Neural progenitor cell (in vitro differentiated cells): ENCODE measurements around the gene PRDM16. TPM values are rescaled to one million over a fixed set of nuclear protein-coding genes. Genes with fewer than 3 reads are reported as not detected.

Source experiments
- DNase-seq: peaks from one replicate; pipeline ENCODE4 v3.0.0-alpha.2; 2016; ENCODE audit warnings: low spot score
- H2AFZ ChIP-seq: fragments of 200-600 bp; sonication (generic); replicated peaks from 2 replicates; pipeline ENCODE4 v1.6.1; 2016; ENCODE audit warnings: antibody characterized with exemption
- H3F3A ChIP-seq: fragments of 200-600 bp; sonication (generic); 2 replicates; pipeline ENCODE4 v1.6.1; 2016; ENCODE audit warnings: antibody characterized with exemption, low read depth
- H3K27ac ChIP-seq: fragments of 200-600 bp; sonication (generic); 2 replicates; pipeline ENCODE4 v1.5.1; 2016; ENCODE audit warnings: mild to moderate bottlenecking
- H3K27me3 ChIP-seq: fragments of 200-600 bp; sonication (generic); 2 replicates; pipeline ENCODE4 v1.6.1; 2016; ENCODE audit warnings: mild to moderate bottlenecking, moderate library complexity
- H3K36me3 ChIP-seq: fragments of 200-600 bp; sonication (generic); 2 replicates; pipeline ENCODE4 v1.5.1; 2016
- H3K4me1 ChIP-seq: fragments of 200-600 bp; sonication (generic); 2 replicates; pipeline ENCODE4 v1.6.1; 2016; ENCODE audit warnings: mixed run types
- H3K4me2 ChIP-seq: fragments of 200-600 bp; sonication (generic); 2 replicates; pipeline ENCODE4 v1.6.1; 2016
- H3K4me3 ChIP-seq: fragments of 200-600 bp; sonication (generic); 2 replicates; pipeline ENCODE4 v1.5.1; 2016
- H3K79me2 ChIP-seq: fragments of 200-600 bp; sonication (generic); 2 replicates; pipeline ENCODE4 v1.6.1; 2016; ENCODE audit warnings: low read depth
- H3K9ac ChIP-seq: fragments of 200-600 bp; sonication (generic); 2 replicates; pipeline ENCODE4 v1.6.1; 2016
- H3K9me3 ChIP-seq: fragments of 200-600 bp; sonication (generic); 2 replicates; pipeline ENCODE4 v1.5.1; 2016; ENCODE audit warnings: low read depth
- H4K20me1 ChIP-seq: fragments of 200-600 bp; sonication (generic); 2 replicates; pipeline ENCODE4 v1.6.1; 2016; ENCODE audit warnings: low read depth
- H3K27ac Mint-ChIP-seq: 3 replicates; pipeline ENCODE4 v1.8.0; 2021; ENCODE audit warnings: mixed read lengths
- H3K27me3 Mint-ChIP-seq: 2 replicates; pipeline ENCODE4 v1.8.0; 2022; ENCODE audit warnings: low read depth, mild to moderate bottlenecking, inconsistent platforms, moderate library complexity, mixed read lengths; ENCODE audit not compliant: insufficient read depth
- H3K36me3 Mint-ChIP-seq: 3 replicates; pipeline ENCODE4 v1.8.0; 2021; ENCODE audit warnings: mixed read lengths
- H3K4me1 Mint-ChIP-seq: 3 replicates; pipeline ENCODE4 v1.8.0; 2021; ENCODE audit warnings: mixed read lengths
- H3K4me3 Mint-ChIP-seq: 3 replicates; pipeline ENCODE4 v1.8.0; 2021; ENCODE audit warnings: mild to moderate bottlenecking, moderate library complexity, mixed read lengths
- H3K9me3 Mint-ChIP-seq: 3 replicates; pipeline ENCODE4 v1.8.0; 2020; ENCODE audit warnings: mixed read lengths
- CTCF ChIP-seq: fragments of 200-600 bp; sonication (generic); IDR thresholded peaks from 2 replicates; pipeline ENCODE4 v1.5.1; 2017; ENCODE audit warnings: antibody characterized with exemption, mild to moderate bottlenecking
- EZH2 ChIP-seq: fragments of 200-600 bp; sonication (generic); IDR thresholded peaks from 2 replicates; pipeline ENCODE4 v1.6.1; 2017; ENCODE audit warnings: antibody characterized with exemption, mild to moderate bottlenecking, moderate library complexity
- EZH2phosphoT487 ChIP-seq: fragments of 200-600 bp; sonication (generic); IDR thresholded peaks from 2 replicates; pipeline ENCODE4 v1.6.1; 2017; ENCODE audit warnings: antibody characterized with exemption
- total RNA-seq: library from RNA; depleted of rRNA; stranded (reverse); fragments of >200 nt; gene quantifications from 2 replicates; pipeline ENCODE4 v1.2.3, GENCODE V29; 2015; ENCODE audit warnings: low replicate concordance

The PRDM16 gene
- total RNA-seq, 1 donor from 2014 or later = 1.9 TPM

GRCh38 chr1:3349968-3350299 lies 280.9 kb downstream of the PRDM16 start:
- Histone ChIP-seq H3K4me3 (no peak overlapping the region), H4K20me1 (no peaks in the 10 kb centered on the region), H3K79me2 (no peaks in the 10 kb centered on the region), H3K36me3 (no peaks in the 10 kb centered on the region), H3K4me2 (no peak overlapping the region), H3K9me3 (no peaks in the 10 kb centered on the region), H3K9ac (no peak overlapping the region), H3K4me1 (peaks cover 39% of the 10 kb centered on the region), H3K27me3 (no peaks in the 10 kb centered on the region), H2AFZ (no peak overlapping the region), H3K27ac (no peak overlapping the region), H3F3A (peaks cover 39% of the 10 kb centered on the region)
- H3K36me3 Mint-ChIP-seq = no peaks in the 10 kb centered on the region
- no peak for TF ChIP-seq EZH2phosphoT487
- TF ChIP-seq CTCF = no peak
- TF ChIP-seq EZH2 = no peak
- H3K27me3 Mint-ChIP-seq = peaks cover 3% of the 10 kb centered on the region
- no peak overlapping the region for H3K4me3 Mint-ChIP-seq
- peaks cover 6% of the 10 kb centered on the region for H3K9me3 Mint-ChIP-seq
- no peak overlapping the region for H3K27ac Mint-ChIP-seq
- DNase-seq = no peak
- H3K4me1 Mint-ChIP-seq = peaks cover 50% of the 10 kb centered on the region

GRCh38 chr1:3350506-3351261 lies 281.7 kb downstream of the PRDM16 start:
- H3K27me3 ChIP-seq = no peaks in the 10 kb centered on the region
- H3K4me2 ChIP-seq = no peak overlapping the region
- H3K4me1 ChIP-seq = peaks cover 46% of the 10 kb centered on the region
- H2AFZ ChIP-seq = no peak overlapping the region
- no peaks in the 10 kb centered on the region for H3K79me2 ChIP-seq
- Mint-ChIP-seq H3K36me3 (no peaks in the 10 kb centered on the region), H3K4me3 (peak overlapping the region; percentile 41), H3K4me1 (peaks cover 53% of the 10 kb centered on the region), H3K27ac (peak overlapping the region; percentile 63), H3K27me3 (peaks cover 5% of the 10 kb centered on the region), H3K9me3 (peaks cover 2% of the 10 kb centered on the region)
- no peak overlapping the region for H3K27ac ChIP-seq
- H4K20me1 ChIP-seq = no peaks in the 10 kb centered on the region
- no peak overlapping the region for H3K9ac ChIP-seq
- peaks cover 39% of the 10 kb centered on the region for H3F3A ChIP-seq
- peak; percentile 45 for DNase-seq
- H3K9me3 ChIP-seq = no peaks in the 10 kb centered on the region
- H3K36me3 ChIP-seq = no peaks in the 10 kb centered on the region
- H3K4me3 ChIP-seq = no peak overlapping the region
- TF ChIP-seq EZH2phosphoT487 (no peak), CTCF (no peak), EZH2 (no peak)

DNA sequence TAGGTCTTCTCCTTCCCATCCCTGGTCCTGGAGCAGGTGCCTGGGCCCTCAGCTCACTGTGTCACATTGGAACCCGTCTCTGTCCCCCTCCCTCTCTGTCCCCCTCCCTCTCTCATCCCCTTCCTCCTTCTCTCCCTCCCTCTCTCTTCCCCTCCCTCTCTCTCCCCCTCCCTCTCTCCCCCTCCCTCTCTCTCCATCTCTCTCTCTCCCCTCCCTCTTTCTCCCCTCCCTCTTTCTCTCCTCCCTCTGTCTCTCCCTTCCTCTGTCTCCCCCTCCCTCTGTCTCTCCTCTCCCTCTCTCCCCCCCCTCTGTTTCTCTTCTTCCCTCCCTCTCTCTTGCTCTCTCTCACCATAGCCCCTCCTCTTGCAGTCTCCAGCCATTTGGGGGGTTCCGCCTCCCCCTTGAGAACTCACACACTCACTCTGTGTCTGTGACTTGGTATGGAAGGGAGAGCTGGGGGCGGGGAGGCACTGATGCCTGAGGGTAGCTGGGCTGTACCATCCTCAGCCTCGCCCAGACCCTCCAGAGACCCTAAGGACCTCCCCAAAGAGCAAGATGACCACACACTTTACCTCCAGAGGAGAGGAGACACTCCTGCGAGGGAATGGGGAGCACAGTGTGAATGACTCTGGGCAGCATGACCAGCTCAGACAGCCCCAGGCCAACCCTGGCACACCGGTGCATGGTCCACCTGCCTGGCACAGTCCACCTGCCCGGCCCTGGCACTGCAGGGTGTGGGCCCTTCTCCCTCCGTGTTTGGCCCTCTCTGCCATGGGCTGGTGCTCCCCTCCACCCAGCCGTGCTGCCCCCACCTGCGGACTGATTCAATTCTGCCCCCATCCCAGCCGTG lies 282.7 kb downstream of the PRDM16 start:
- DNase-seq = peak; percentile 44
- Histone ChIP-seq H4K20me1 (no peaks in the 10 kb centered on the region), H3K27ac (peak overlapping the region; percentile 93), H3K36me3 (no peaks in the 10 kb centered on the region), H3K4me3 (peak overlapping the region; percentile 23), H3K79me2 (no peaks in the 10 kb centered on the region), H2AFZ (no peak overlapping the region), H3F3A (peaks cover 39% of the 10 kb centered on the region), H3K4me1 (peaks cover 48% of the 10 kb centered on the region), H3K9ac (no peak overlapping the region), H3K9me3 (no peaks in the 10 kb centered on the region), H3K4me2 (peak overlapping the region; percentile 69), H3K27me3 (no peaks in the 10 kb centered on the region)
- H3K4me3 Mint-ChIP-seq = peak overlapping the region; percentile 85
- peaks cover 61% of the 10 kb centered on the region for H3K4me1 Mint-ChIP-seq
- no peaks in the 10 kb centered on the region for H3K36me3 Mint-ChIP-seq
- H3K9me3 Mint-ChIP-seq = no peaks in the 10 kb centered on the region
- TF ChIP-seq CTCF (no peak), EZH2phosphoT487 (no peak), EZH2 (no peak)
- peak overlapping the region; percentile 98 for H3K27ac Mint-ChIP-seq
- peaks cover 2% of the 10 kb centered on the region for H3K27me3 Mint-ChIP-seq
